ENCODE results near the gene ANP32B. TPM values are rescaled to one million over a fixed set of nuclear protein-coding genes. Genes with fewer than 3 reads are reported as not detected.
"Not testable (repeated sequence)": the region's sequence is repeated elsewhere in the genome, so short reads cannot be mapped to it uniquely, and the experiment has no call there.

The ANP32B gene
- polyA plus RNA-seq, 1 donor (not counting 4 experiments of a cell fraction or from before 2014, with no cell fraction given) = 51.0 TPM

DNA sequence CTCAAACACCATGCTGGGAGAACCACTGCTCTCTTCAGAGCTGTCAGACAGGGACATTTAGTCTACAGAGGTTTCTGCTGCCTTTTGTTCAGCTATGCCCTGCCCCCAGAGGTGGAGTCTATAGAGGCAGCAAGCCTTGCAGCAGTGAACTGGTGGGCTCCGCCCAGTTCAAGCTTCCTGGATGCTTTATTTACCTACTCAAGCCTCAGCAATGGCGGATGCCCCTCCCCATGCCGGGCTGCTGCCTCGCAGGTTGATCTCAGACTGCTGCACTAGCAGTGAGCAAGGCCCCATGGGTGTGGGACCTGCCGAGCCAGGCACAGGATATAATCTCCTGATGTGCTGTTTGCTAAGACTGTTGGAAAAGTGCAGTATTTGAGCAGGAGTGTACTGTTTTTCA, 32.3 kb upstream of the ANP32B start:
- H3K27me3 ChIP-seq (ENCODE audit: control insufficient read depth, extremely low read depth, insufficient read depth, low read length); H3K9me3 ChIP-seq (ENCODE audit: control insufficient read depth, low read depth, low read length); H3K9ac ChIP-seq (ENCODE audit: control insufficient read depth, extremely low read depth, insufficient read depth, low read length); H4K20me1 ChIP-seq (ENCODE audit: control insufficient read depth, extremely low read depth, insufficient read depth, low read length); H3K4me3 ChIP-seq (ENCODE audit: control insufficient read depth in 2 of 3, extremely low read depth in 1 of 3, insufficient read depth in 2 of 3, low read depth in 1 of 3, low read length in 3 of 3); H3K79me2 ChIP-seq (ENCODE audit: control insufficient read depth, insufficient read depth, low read length); H3K9me1 ChIP-seq (ENCODE audit: control insufficient read depth, extremely low read depth, insufficient read depth, low read length); H3K36me3 ChIP-seq (ENCODE audit: control insufficient read depth in 2 of 2, extremely low read depth in 1 of 2, insufficient read depth in 2 of 2, low read length in 2 of 2); DNase-seq (ENCODE audit: low read depth, low spot score); H3K4me1 ChIP-seq (ENCODE audit: control insufficient read depth, extremely low read depth, insufficient read depth, low read length); FAIRE-seq; H3K27ac ChIP-seq (ENCODE audit: control insufficient read depth, insufficient read depth, low read length); dilution Hi-C loops (cut with MboI; ENCODE audit: extremely low pct_ligation_motif_present, low sequenced_read_pairs); H2AFZ ChIP-seq (ENCODE audit: control insufficient read depth, low read length); H3K4me2 ChIP-seq (ENCODE audit: control insufficient read depth, extremely low read depth, insufficient read depth, low read depth, low read length): not testable (repeated sequence)

DNA sequence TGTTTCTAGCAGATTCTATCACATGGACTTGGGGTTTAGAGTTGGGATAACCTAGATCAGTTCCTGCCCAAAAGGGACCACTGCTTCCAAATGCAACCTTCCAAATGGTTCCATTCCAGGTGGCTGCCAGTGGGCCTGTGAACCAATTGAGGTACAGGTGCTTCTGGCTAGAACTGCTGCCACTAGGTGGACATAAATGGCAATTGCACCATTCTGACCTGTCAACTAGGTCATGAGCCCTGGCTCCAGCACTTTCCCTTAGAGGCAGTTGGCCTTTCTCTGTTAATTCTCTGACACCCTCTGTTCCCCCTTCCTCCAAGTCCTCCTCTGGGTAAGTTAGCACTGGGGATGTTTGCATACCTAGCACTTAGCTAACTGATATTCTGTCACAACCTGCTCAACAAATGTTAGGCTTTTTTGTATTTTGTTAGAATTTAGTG, 28.6 kb upstream of the ANP32B start:
- dilution Hi-C loops (cut with MboI; ENCODE audit: extremely low pct_ligation_motif_present, low sequenced_read_pairs) = no loop called here
- no peaks in the 10 kb centered on the region for H3K4me1 ChIP-seq (ENCODE audit: control insufficient read depth, extremely low read depth, insufficient read depth, low read length)
- H3K9ac ChIP-seq (ENCODE audit: control insufficient read depth, extremely low read depth, insufficient read depth, low read length) = no peak overlapping the region
- H3K27ac ChIP-seq (ENCODE audit: control insufficient read depth, insufficient read depth, low read length) = no peak overlapping the region
- H3K9me3 ChIP-seq (ENCODE audit: control insufficient read depth, low read depth, low read length) = peaks cover 2% of the 10 kb centered on the region
- H4K20me1 ChIP-seq (ENCODE audit: control insufficient read depth, extremely low read depth, insufficient read depth, low read length) = no peaks in the 10 kb centered on the region
- no peak overlapping the region for H3K4me3 ChIP-seq (ENCODE audit: control insufficient read depth in 2 of 3, extremely low read depth in 1 of 3, insufficient read depth in 2 of 3, low read depth in 1 of 3, low read length in 3 of 3)
- H3K36me3 ChIP-seq (ENCODE audit: control insufficient read depth in 2 of 2, extremely low read depth in 1 of 2, insufficient read depth in 2 of 2, low read length in 2 of 2) = no peaks in the 10 kb centered on the region
- no peaks in the 10 kb centered on the region for H3K27me3 ChIP-seq (ENCODE audit: control insufficient read depth, extremely low read depth, insufficient read depth, low read length)
- no peaks in the 10 kb centered on the region for H3K9me1 ChIP-seq (ENCODE audit: control insufficient read depth, extremely low read depth, insufficient read depth, low read length)
- DNase-seq (ENCODE audit: low read depth, low spot score) = no peak
- FAIRE-seq = peak; percentile 76
- TF ChIP-seq, protein P1, sequence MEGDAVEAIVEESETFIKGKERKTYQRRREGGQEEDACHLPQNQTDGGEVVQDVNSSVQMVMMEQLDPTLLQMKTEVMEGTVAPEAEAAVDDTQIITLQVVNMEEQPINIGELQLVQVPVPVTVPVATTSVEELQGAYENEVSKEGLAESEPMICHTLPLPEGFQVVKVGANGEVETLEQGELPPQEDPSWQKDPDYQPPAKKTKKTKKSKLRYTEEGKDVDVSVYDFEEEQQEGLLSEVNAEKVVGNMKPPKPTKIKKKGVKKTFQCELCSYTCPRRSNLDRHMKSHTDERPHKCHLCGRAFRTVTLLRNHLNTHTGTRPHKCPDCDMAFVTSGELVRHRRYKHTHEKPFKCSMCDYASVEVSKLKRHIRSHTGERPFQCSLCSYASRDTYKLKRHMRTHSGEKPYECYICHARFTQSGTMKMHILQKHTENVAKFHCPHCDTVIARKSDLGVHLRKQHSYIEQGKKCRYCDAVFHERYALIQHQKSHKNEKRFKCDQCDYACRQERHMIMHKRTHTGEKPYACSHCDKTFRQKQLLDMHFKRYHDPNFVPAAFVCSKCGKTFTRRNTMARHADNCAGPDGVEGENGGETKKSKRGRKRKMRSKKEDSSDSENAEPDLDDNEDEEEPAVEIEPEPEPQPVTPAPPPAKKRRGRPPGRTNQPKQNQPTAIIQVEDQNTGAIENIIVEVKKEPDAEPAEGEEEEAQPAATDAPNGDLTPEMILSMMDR (optimal IDR thresholded peaks at IDR 0.05 in 1 of 3, IDR thresholded peaks at IDR 0.05 in 1 of 3, conservative IDR thresholded peaks at IDR 0.05 in 1 of 3; ENCODE audit: extremely low read depth in 1 of 3, insufficient read depth in 2 of 3, low read length in 3 of 3) = peak; percentile 75 to 91 (median 81)
- no peak for TF ChIP-seq EZH2 (IDR thresholded peaks at IDR 0.05; ENCODE audit: low read length)
- no peak overlapping the region for H3K4me2 ChIP-seq (ENCODE audit: control insufficient read depth, extremely low read depth, insufficient read depth, low read depth, low read length)
- H2AFZ ChIP-seq (ENCODE audit: control insufficient read depth, low read length) = no peak overlapping the region
- H3K79me2 ChIP-seq (ENCODE audit: control insufficient read depth, insufficient read depth, low read length) = no peaks in the 10 kb centered on the region

DNA sequence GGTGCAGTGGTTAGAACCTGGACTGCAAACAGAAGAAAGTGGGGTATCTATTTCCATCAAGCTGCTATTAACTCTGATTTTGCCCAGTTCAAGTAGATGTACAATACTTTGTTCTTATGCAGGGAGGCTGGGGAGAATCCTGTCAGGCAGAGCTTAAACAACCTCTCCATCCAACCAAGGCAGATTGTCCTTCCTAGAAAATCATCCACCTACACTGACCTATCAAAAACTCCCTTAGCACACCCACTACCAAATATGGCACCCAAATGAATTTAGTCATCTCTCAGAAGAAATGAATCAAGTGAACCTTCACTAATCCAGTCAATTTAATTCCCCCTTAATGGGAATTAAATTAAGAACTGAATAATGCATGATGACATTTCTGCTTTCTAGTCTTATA, 26.8 kb upstream of the ANP32B start:
- Histone ChIP-seq H3K4me3 (ENCODE audit: control insufficient read depth in 2 of 3, extremely low read depth in 1 of 3, insufficient read depth in 2 of 3, low read depth in 1 of 3, low read length in 3 of 3) (no peak overlapping the region), H3K27ac (ENCODE audit: control insufficient read depth, insufficient read depth, low read length) (no peak overlapping the region), H2AFZ (ENCODE audit: control insufficient read depth, low read length) (no peak overlapping the region), H3K36me3 (ENCODE audit: control insufficient read depth in 2 of 2, extremely low read depth in 1 of 2, insufficient read depth in 2 of 2, low read length in 2 of 2) (no peaks in the 10 kb centered on the region), H3K27me3 (ENCODE audit: control insufficient read depth, extremely low read depth, insufficient read depth, low read length) (no peaks in the 10 kb centered on the region), H3K9me1 (ENCODE audit: control insufficient read depth, extremely low read depth, insufficient read depth, low read length) (no peaks in the 10 kb centered on the region), H3K4me1 (ENCODE audit: control insufficient read depth, extremely low read depth, insufficient read depth, low read length) (no peaks in the 10 kb centered on the region), H4K20me1 (ENCODE audit: control insufficient read depth, extremely low read depth, insufficient read depth, low read length) (no peaks in the 10 kb centered on the region), H3K4me2 (ENCODE audit: control insufficient read depth, extremely low read depth, insufficient read depth, low read depth, low read length) (no peak overlapping the region), H3K9ac (ENCODE audit: control insufficient read depth, extremely low read depth, insufficient read depth, low read length) (no peak overlapping the region), H3K79me2 (ENCODE audit: control insufficient read depth, insufficient read depth, low read length) (no peaks in the 10 kb centered on the region), H3K9me3 (ENCODE audit: control insufficient read depth, low read depth, low read length) (no peaks in the 10 kb centered on the region)
- TF ChIP-seq EZH2 (IDR thresholded peaks at IDR 0.05; ENCODE audit: low read length) = no peak
- TF ChIP-seq, protein P1 (optimal IDR thresholded peaks at IDR 0.05 in 1 of 3, IDR thresholded peaks at IDR 0.05 in 1 of 3, conservative IDR thresholded peaks at IDR 0.05 in 1 of 3; ENCODE audit: extremely low read depth in 1 of 3, insufficient read depth in 2 of 3, low read length in 3 of 3) = no peak
- no peak for FAIRE-seq
- no peak for DNase-seq (ENCODE audit: low read depth, low spot score)
- dilution Hi-C loops (cut with MboI; ENCODE audit: extremely low pct_ligation_motif_present, low sequenced_read_pairs) = no loop called here
